RWPE2 (cell line): Measurements from ENCODE around the gene UPK3BL2.
"Not testable (repeated sequence)": the region's sequence is repeated elsewhere in the genome, so short reads cannot be mapped to it uniquely, and the experiment has no call there.

Experiments used
- ATAC-seq: fragments of 200-7000 bp; cut with Tn5 transposase; 3 replicates; pipeline ENCODE4 v1.9.1; 2021; ENCODE audit warnings: low read depth
- DNase-seq: peaks from one replicate; pipeline ENCODE4 v3.0.0-alpha.2; 2020; ENCODE audit warnings: low spot score
- H3K27ac ChIP-seq: fragments of 450-650 bp; 2 replicates; pipeline ENCODE4 v1.5.1; 2017; ENCODE audit warnings: mild to moderate bottlenecking; ENCODE audit not compliant: poor library complexity, severe bottlenecking
- H3K27me3 ChIP-seq: fragments of 250-450 bp; sonication (Bioruptor Pico); 2 replicates; pipeline ENCODE4 v1.5.1; 2021; ENCODE audit warnings: mild to moderate bottlenecking, moderate library complexity; ENCODE audit not compliant: insufficient read depth, poor library complexity, severe bottlenecking
- H3K36me3 ChIP-seq: fragments of 250-450 bp; sonication (Bioruptor Pico); 2 replicates; pipeline ENCODE4 v1.5.1; 2020; ENCODE audit warnings: low read depth, mild to moderate bottlenecking, moderate library complexity
- H3K4me1 ChIP-seq: fragments of 250-450 bp; sonication (Bioruptor Pico); 2 replicates; pipeline ENCODE4 v1.5.1; 2021; ENCODE audit warnings: mild to moderate bottlenecking, moderate library complexity; ENCODE audit not compliant: insufficient read depth, poor library complexity, severe bottlenecking
- H3K4me3 ChIP-seq: fragments of 250-450 bp; sonication (Bioruptor Pico); 2 replicates; pipeline ENCODE4 v1.5.1; 2021; ENCODE audit warnings: mild to moderate bottlenecking, moderate library complexity; ENCODE audit not compliant: severe bottlenecking
- H3K9me3 ChIP-seq: fragments of 250-450 bp; sonication (Bioruptor Pico); 2 replicates; pipeline ENCODE4 v1.5.1; 2021; ENCODE audit warnings: mild to moderate bottlenecking, moderate library complexity; ENCODE audit not compliant: severe bottlenecking

Gene UPK3BL2

GRCh38 chr7:102543596-102543995, at the start of gene UPK3BL2:
Gene UPK3BL2 (minus strand): TSS chr7:102543696. CDS start chr7:102543636, 60 bp downstream.
- DNase-seq, H3K27me3 ChIP-seq, H3K4me3 ChIP-seq, H3K9me3 ChIP-seq, H3K4me1 ChIP-seq, H3K27ac ChIP-seq, H3K36me3 ChIP-seq: not testable (repeated sequence)
- ATAC-seq: peak; percentile 10; the same call in 2 of the 3 replicates

DNA sequence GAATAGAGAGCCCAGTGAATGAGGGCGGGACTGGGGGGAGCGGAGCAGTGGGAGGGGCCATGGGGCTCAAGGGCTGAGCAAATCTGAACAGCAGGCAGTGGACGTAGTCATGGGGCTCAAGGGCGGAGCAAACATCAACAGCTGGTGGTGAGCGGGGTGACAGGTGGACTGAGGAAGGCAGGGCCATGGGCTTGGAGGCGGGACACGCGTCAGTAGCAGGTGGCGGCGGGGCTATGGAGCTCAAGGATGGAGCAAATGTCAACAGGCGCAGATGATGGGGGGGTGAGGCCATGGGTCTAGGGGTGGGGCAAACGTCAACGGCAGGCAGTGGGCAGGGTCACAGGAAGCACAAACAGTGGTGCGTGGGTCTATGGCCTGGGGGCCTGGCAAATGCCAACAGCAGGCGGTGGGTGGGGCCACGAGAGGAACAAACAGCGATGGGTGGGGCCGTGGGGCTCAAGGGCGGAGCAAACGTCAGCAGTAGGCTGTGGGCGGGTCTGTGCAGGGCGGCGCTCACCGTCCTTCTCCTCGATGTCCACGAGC, 49.1 kb upstream of the UPK3BL2 start:
- not testable (repeated sequence) for H3K4me1 ChIP-seq, H3K27ac ChIP-seq, H3K4me3 ChIP-seq, H3K27me3 ChIP-seq, H3K9me3 ChIP-seq, H3K36me3 ChIP-seq
- DNase-seq: peak; percentile 33
- ATAC-seq: peak; percentile 38

DNA sequence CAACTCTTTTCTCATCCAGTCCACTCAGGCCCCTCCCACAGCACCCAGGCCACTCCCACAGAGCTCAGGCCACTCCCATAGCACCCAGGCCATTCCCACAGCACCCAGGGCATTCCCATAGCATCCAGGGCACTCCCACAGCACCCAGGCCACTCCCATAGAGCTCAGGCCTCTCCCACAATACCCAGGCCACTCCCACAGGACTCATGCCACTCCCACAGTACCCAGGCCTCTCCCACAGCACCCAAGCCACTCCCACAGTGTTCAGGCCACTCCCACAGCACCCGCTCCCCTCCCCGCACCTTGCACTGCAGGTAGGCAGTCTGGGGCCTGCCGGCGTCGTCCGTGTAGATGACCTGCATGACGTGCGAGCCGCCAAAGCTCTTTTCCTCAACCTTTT, 46.4 kb upstream of the UPK3BL2 start:
- not testable (repeated sequence) for DNase-seq, H3K27ac ChIP-seq, H3K36me3 ChIP-seq, H3K4me3 ChIP-seq, H3K27me3 ChIP-seq, H3K9me3 ChIP-seq, H3K4me1 ChIP-seq
- ATAC-seq: peak; percentile 90

- not testable (repeated sequence) for H3K36me3 ChIP-seq, H3K27me3 ChIP-seq, H3K4me3 ChIP-seq, DNase-seq, H3K4me1 ChIP-seq, H3K9me3 ChIP-seq, H3K27ac ChIP-seq
- peak; percentile 50 for ATAC-seq
These were observed 40.0 kb upstream of the UPK3BL2 start for GRCh38 chr7:102583495-102583894.

GRCh38 chr7:102581722-102582121, 38.2 kb upstream of the UPK3BL2 start:
- H3K27me3 ChIP-seq, ATAC-seq, H3K27ac ChIP-seq, H3K4me1 ChIP-seq, H3K9me3 ChIP-seq, H3K36me3 ChIP-seq, H3K4me3 ChIP-seq, DNase-seq: not testable (repeated sequence)

GRCh38 chr7:102578486-102578885, 35.0 kb upstream of the UPK3BL2 start:
- H3K27me3 ChIP-seq, H3K4me3 ChIP-seq, H3K9me3 ChIP-seq, H3K36me3 ChIP-seq, ATAC-seq, DNase-seq, H3K27ac ChIP-seq, H3K4me1 ChIP-seq: not testable (repeated sequence)

DNA sequence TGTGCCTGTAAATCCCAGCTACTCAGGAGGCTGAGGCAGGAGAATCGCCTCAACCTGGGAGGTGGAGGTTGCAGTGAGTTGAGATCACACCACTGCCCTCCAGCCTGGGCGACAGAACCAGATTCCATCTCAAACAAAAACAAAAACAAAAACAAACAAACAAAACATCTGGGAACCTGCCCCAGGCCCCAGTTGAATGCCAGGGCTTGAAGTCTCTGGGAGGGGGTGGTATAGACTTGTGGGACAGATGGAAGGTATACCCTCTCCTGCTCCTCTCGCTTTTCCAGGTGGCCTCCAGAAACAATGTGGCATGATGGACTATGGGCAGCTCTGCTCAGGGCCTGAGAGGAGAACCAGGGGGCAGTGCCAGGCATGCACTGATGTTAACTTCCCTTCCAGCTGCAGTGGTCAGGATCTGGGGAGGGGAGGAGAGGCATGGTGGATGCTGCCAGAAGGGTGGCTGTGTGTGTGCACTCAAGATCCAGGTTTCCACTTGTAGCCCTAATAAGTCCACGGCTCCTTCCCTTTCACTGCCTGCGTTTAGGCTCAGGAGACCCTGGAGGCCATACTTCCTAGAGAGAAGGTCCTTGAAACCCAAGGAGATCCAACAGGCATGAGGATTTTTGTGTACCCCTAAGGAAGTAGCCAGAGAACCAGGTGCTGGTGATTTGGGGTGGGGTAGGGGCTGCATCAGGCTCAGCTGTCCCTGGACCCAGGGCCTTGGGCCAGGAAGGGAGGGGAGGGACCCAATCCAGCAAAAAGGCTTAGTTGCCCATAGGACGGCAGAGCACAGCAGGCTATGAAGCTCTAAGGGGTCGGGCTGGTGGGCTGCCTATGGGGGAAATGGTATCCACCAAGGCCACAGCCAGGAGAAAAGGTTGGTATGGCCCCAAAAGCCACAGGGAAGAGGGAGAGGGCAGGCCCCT, 34.1 kb upstream of the UPK3BL2 start:
- DNase-seq, H3K4me1 ChIP-seq, H3K27me3 ChIP-seq, H3K36me3 ChIP-seq, H3K27ac ChIP-seq, H3K9me3 ChIP-seq, ATAC-seq, H3K4me3 ChIP-seq: not testable (repeated sequence)

- not testable (repeated sequence) for H3K27ac ChIP-seq, H3K36me3 ChIP-seq, H3K27me3 ChIP-seq, DNase-seq, H3K9me3 ChIP-seq, H3K4me1 ChIP-seq, H3K4me3 ChIP-seq
- ATAC-seq: 0 out of 3 replicates have a peak, but pooled peaks have one; percentile 3
These were observed 32.9 kb upstream of the UPK3BL2 start for GRCh38 chr7:102576363-102576762.

- ATAC-seq, H3K4me3 ChIP-seq, H3K4me1 ChIP-seq, H3K27ac ChIP-seq, H3K9me3 ChIP-seq, H3K27me3 ChIP-seq, DNase-seq, H3K36me3 ChIP-seq: not testable (repeated sequence)
These were observed 31.1 kb upstream of the UPK3BL2 start for GRCh38 chr7:102574607-102575006.
